Type B pancreatic cell (in vitro differentiated cells): ENCODE results near the gene SMARCAD1. TPM values are rescaled to one million over a fixed set of nuclear protein-coding genes. Genes with fewer than 3 reads are reported as not detected.

Experiments
- DNase-seq: peaks from one replicate; pipeline ENCODE4 v3.0.0; 2021; ENCODE audit warnings: mixed read lengths; ENCODE audit not compliant: unreplicated experiment; ENCODE audit errors: extremely low spot score
- H3K27ac Mint-ChIP-seq: 2 replicates; pipeline ENCODE4 v1.8.0; 2021; ENCODE audit warnings: mild to moderate bottlenecking, mixed read lengths
- H3K27me3 Mint-ChIP-seq: 2 replicates; pipeline ENCODE4 v1.8.0; 2021; ENCODE audit warnings: mixed read lengths
- H3K36me3 Mint-ChIP-seq: 2 replicates; pipeline ENCODE4 v1.8.0; 2021; ENCODE audit warnings: mixed read lengths
- H3K4me1 Mint-ChIP-seq: one replicate; pipeline ENCODE4 v1.8.0; 2021; ENCODE audit warnings: mixed read lengths; ENCODE audit not compliant: unreplicated experiment
- H3K4me3 Mint-ChIP-seq: 2 replicates; pipeline ENCODE4 v1.8.0; 2021; ENCODE audit warnings: mild to moderate bottlenecking, mixed read lengths
- H3K9me3 Mint-ChIP-seq: 2 replicates; pipeline ENCODE4 v1.8.0; 2021; ENCODE audit warnings: mixed read lengths
- total RNA-seq: library from RNA; stranded (reverse); gene quantifications from 2 replicates; pipeline ENCODE4 v1.2.1, GENCODE V29; 2021; ENCODE audit warnings: low replicate concordance
- TF ChIP-seq, protein P1 (sequence below): fragments of 200-600 bp; sonication (generic); conservative IDR thresholded peaks from 2 replicates; pipeline ENCODE4 v1.5.0; 2021; ENCODE audit warnings: antibody characterized with exemption, mild to moderate bottlenecking

The SMARCAD1 gene
- total RNA-seq, 1 donor from 2014 or later, result 52.3 TPM

DNA sequence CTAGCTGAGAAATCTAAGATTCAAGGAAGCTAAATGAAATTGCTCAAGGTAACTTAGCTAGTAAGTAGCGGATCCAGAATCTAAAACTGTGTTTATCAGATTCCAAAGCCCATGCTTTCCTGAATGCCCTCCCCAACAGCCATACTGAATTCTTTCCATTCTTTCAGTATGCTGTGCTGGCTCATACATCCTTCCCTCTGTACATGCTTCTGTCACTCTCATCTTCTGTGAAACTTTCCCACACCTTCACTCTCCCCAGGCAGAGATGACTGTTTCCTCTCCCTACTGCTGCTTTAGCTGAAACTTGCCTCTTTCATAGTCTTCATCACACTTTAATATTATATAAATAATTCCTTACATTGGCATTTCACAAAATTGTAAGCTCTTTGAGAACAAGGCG lies 39.3 kb upstream of the SMARCAD1 start:
- TF ChIP-seq, protein P1, sequence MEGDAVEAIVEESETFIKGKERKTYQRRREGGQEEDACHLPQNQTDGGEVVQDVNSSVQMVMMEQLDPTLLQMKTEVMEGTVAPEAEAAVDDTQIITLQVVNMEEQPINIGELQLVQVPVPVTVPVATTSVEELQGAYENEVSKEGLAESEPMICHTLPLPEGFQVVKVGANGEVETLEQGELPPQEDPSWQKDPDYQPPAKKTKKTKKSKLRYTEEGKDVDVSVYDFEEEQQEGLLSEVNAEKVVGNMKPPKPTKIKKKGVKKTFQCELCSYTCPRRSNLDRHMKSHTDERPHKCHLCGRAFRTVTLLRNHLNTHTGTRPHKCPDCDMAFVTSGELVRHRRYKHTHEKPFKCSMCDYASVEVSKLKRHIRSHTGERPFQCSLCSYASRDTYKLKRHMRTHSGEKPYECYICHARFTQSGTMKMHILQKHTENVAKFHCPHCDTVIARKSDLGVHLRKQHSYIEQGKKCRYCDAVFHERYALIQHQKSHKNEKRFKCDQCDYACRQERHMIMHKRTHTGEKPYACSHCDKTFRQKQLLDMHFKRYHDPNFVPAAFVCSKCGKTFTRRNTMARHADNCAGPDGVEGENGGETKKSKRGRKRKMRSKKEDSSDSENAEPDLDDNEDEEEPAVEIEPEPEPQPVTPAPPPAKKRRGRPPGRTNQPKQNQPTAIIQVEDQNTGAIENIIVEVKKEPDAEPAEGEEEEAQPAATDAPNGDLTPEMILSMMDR, result no peak
- no peak overlapping the region for H3K4me3 Mint-ChIP-seq
- no peaks in the 10 kb centered on the region for H3K4me1 Mint-ChIP-seq
- DNase-seq, result no peak
- no peaks in the 10 kb centered on the region for H3K27me3 Mint-ChIP-seq
- no peak overlapping the region for H3K27ac Mint-ChIP-seq
- no peaks in the 10 kb centered on the region for H3K9me3 Mint-ChIP-seq
- H3K36me3 Mint-ChIP-seq, result no peaks in the 10 kb centered on the region

GRCh38 chr4:94169803-94170372 lies 37.8 kb upstream of the SMARCAD1 start:
- DNase-seq, result no peak
- no peak overlapping the region for H3K27ac Mint-ChIP-seq
- TF ChIP-seq, protein P1, result no peak
- H3K36me3 Mint-ChIP-seq, result no peaks in the 10 kb centered on the region
- H3K9me3 Mint-ChIP-seq, result no peaks in the 10 kb centered on the region
- H3K27me3 Mint-ChIP-seq, result no peaks in the 10 kb centered on the region
- no peaks in the 10 kb centered on the region for H3K4me1 Mint-ChIP-seq
- no peak overlapping the region for H3K4me3 Mint-ChIP-seq

DNA sequence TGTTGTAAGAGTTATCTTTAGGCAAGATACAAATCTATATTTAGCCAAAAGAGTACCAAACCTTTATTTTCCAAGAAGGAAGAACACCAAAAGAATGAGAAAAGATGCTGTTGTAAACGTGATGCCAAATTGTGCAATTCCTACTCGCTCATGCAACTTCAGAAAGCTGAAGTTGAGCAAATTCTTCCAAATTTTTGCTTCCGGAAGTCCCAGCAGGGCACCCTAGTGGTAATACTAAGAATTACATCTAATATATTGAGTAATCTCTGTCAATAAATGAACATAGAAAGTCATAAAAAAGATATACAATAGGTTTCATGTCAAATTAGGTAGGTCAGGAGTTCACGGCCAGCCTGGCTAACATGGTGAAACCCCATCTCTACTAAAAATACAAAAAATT lies 36.0 kb upstream of the SMARCAD1 start:
- no peaks in the 10 kb centered on the region for H3K27me3 Mint-ChIP-seq
- H3K9me3 Mint-ChIP-seq, result no peaks in the 10 kb centered on the region
- H3K4me3 Mint-ChIP-seq, result no peak overlapping the region
- DNase-seq, result no peak
- H3K27ac Mint-ChIP-seq, result no peak overlapping the region
- no peaks in the 10 kb centered on the region for H3K4me1 Mint-ChIP-seq
- TF ChIP-seq, protein P1, result peak; percentile 69
- H3K36me3 Mint-ChIP-seq, result no peaks in the 10 kb centered on the region

- Mint-ChIP-seq H3K4me1 (no peaks in the 10 kb centered on the region), H3K36me3 (no peaks in the 10 kb centered on the region), H3K4me3 (no peak overlapping the region), H3K9me3 (no peaks in the 10 kb centered on the region), H3K27me3 (no peaks in the 10 kb centered on the region), H3K27ac (no peak overlapping the region)
- TF ChIP-seq, protein P1, result no peak
- no peak for DNase-seq
Measured at GRCh38 chr4:94175553-94176261, 32.0 kb upstream of the SMARCAD1 start.

- no peak for DNase-seq
- no peak overlapping the region for H3K4me3 Mint-ChIP-seq
- no peaks in the 10 kb centered on the region for H3K4me1 Mint-ChIP-seq
- peak overlapping the region; percentile 9 for H3K27ac Mint-ChIP-seq
- H3K27me3 Mint-ChIP-seq, result peaks cover 4% of the 10 kb centered on the region
- no peaks in the 10 kb centered on the region for H3K9me3 Mint-ChIP-seq
- no peaks in the 10 kb centered on the region for H3K36me3 Mint-ChIP-seq
- TF ChIP-seq, protein P1, result no peak
Measured at GRCh38 chr4:94177822-94178221, 29.8 kb upstream of the SMARCAD1 start.
